Tibial nerve (tissue), 4 donors: ENCODE measurements around the gene PPFIBP2.

Experiments
- CTCF ChIP-seq, 5 experiments: fragments of 200-600 bp in 3 of 5; fragments of 450-650 bp in 2 of 5; sonication (generic) in 3 of 5; IDR thresholded peaks; one replicate each; pipeline ENCODE4 v1.5.1; 2016 to 2019; ENCODE audit warnings: antibody characterized with exemption in 5 of 5, mild to moderate bottlenecking in 3 of 5, moderate library complexity in 2 of 5
- EP300 ChIP-seq, 2 donors: sonication (generic); formaldehyde crosslinking; IDR thresholded peaks; one replicate each; pipeline ENCODE4 v1.6.1; 2017; ENCODE audit warnings: antibody characterized with exemption in 2 of 2, mild to moderate bottlenecking in 1 of 2
- POLR2A ChIP-seq, 2 donors: fragments of 450-650 bp; IDR thresholded peaks; one replicate each; pipeline ENCODE4 v1.6.1; 2017; ENCODE audit warnings: antibody characterized with exemption in 2 of 2, mild to moderate bottlenecking in 2 of 2, moderate library complexity in 2 of 2

GRCh38 chr11:7523416-7524210, 9.8 kb downstream of the PPFIBP2 start:
- TF ChIP-seq POLR2A (IDR thresholded peaks at IDR 0.05) (no peak), CTCF (IDR thresholded peaks at IDR 0.05) (no peak), EP300 (IDR thresholded peaks at IDR 0.05) (no peak)
